Sigmoid colon (tissue), 7 donors: ENCODE measurements around the gene LCP1. TPM values are rescaled to one million over a fixed set of nuclear protein-coding genes. Genes with fewer than 3 reads are reported as not detected.

Experiments
- DNase-seq: peaks from one replicate; pipeline ENCODE4 v3.0.0-alpha.2; 2019
- H3K27ac ChIP-seq, 4 donors: fragments of 200-600 bp; sonication (generic); one replicate each; pipeline ENCODE4 v1.5.1; 2016 to 2019; ENCODE audit warnings: mild to moderate bottlenecking in 1 of 4
- H3K27me3 ChIP-seq, 3 donors: fragments of 200-600 bp; sonication (generic); one replicate each; pipeline ENCODE4 v1.5.1; 2019; ENCODE audit warnings: mild to moderate bottlenecking in 1 of 3
- H3K36me3 ChIP-seq, 4 donors: fragments of 200-600 bp; sonication (generic); one replicate each; pipeline ENCODE4 v1.5.1; 2016 to 2019
- H3K4me1 ChIP-seq, 4 donors: fragments of 200-600 bp; sonication (generic); one replicate each; pipeline ENCODE4 v1.5.1; 2017 to 2019
- H3K4me3 ChIP-seq, 4 donors: fragments of 200-600 bp; sonication (generic); one replicate each; pipeline ENCODE4 v1.5.1; 2017 to 2019; ENCODE audit warnings: mild to moderate bottlenecking in 2 of 4, moderate library complexity in 1 of 4
- H3K9me3 ChIP-seq, 4 donors: fragments of 200-600 bp in 3 of 4; sonication (generic) in 3 of 4; one replicate each; pipeline versions ENCODE4 v1.5.1 to v1.6.1; 2013 to 2019
- CTCF ChIP-seq, 4 experiments: fragments of 450-650 bp in 3 of 4; fragments of 200-600 bp in 1 of 4; IDR thresholded peaks; one replicate each; pipeline ENCODE4 v1.5.1; 2016 to 2019; ENCODE audit warnings: antibody characterized with exemption in 4 of 4, mild to moderate bottlenecking in 3 of 4, moderate library complexity in 2 of 4
- EP300 ChIP-seq, 4 donors: sonication (generic); formaldehyde crosslinking; IDR thresholded peaks; one replicate each; pipeline ENCODE4 v1.6.1; 2017; ENCODE audit warnings: antibody characterized with exemption in 4 of 4
- POLR2A ChIP-seq, 2 donors: fragments of 450-650 bp; IDR thresholded peaks; one replicate each; pipeline ENCODE4 v1.6.1; 2016; ENCODE audit warnings: antibody characterized with exemption in 2 of 2, mild to moderate bottlenecking in 2 of 2, moderate library complexity in 2 of 2
- POLR2AphosphoS5 ChIP-seq, 4 donors: sonication (generic); formaldehyde crosslinking; IDR thresholded peaks; one replicate each; pipeline ENCODE4 v1.6.1; 2017; ENCODE audit warnings: antibody characterized with exemption in 4 of 4
- WGBS, 2 donors: extraction: QIAGEN DNeasy Blood & Tissue Kit; methylation state at CpG; one replicate each; pipeline ENCODE4 v1.1.7; 2013; 5-methylcytosine and 5-hydroxymethylcytosine counted together
- intact Hi-C: fragments of 100-400 bp; cut with DNase I; formaldehyde crosslinking; loops from one replicate; pipeline ENCODE4 v1.15.1; 2023
- polyA plus RNA-seq, 3 donors: library from polyadenylated mRNA; stranded (reverse); fragments of 200-250 nt; gene quantifications; one replicate each; pipeline ENCODE4 v1.2.3, GENCODE V29; 2013
- total RNA-seq, 4 donors: library from RNA; depleted of rRNA; stranded (reverse); fragments of >200 nt; gene quantifications; one replicate each; pipeline ENCODE4 v1.1.0, GENCODE V29; 2016
- donor health status: healthy with polysubstance abuse.
- donor health status: Bipolar disorder and iron deficiency.
- donor health status: healthy.

LCP1 gene
- total and polyA plus RNA-seq, 7 donors, result 10.0 to 112 (median 27.4) TPM

GRCh38 chr13:46169758-46170157, 12.2 kb downstream of the LCP1 start:
- H3K4me3 ChIP-seq, result no peak overlapping the region
- intact Hi-C loops, result no loop called here
- DNase-seq, result no peak
- no peak for TF ChIP-seq POLR2AphosphoS5 (IDR thresholded peaks at IDR 0.05)
- TF ChIP-seq POLR2A (IDR thresholded peaks at IDR 0.05), result no peak
- TF ChIP-seq CTCF (IDR thresholded peaks at IDR 0.05), result no peak
- no peak for TF ChIP-seq EP300 (IDR thresholded peaks at IDR 0.05)
- WGBS, 2 donors, result 63 to 69% methylated on average over 2 of the region's 2 CpGs
- H3K36me3 ChIP-seq, result no peaks in the 10 kb centered on the region
- no peaks in the 10 kb centered on the region for H3K9me3 ChIP-seq
- no peaks in the 10 kb centered on the region for H3K27me3 ChIP-seq
- H3K27ac ChIP-seq, result no peak overlapping the region
- H3K4me1 ChIP-seq, result peaks cover 0 to 8% (median 3%) of the 10 kb centered on the region in 4 donors

DNA sequence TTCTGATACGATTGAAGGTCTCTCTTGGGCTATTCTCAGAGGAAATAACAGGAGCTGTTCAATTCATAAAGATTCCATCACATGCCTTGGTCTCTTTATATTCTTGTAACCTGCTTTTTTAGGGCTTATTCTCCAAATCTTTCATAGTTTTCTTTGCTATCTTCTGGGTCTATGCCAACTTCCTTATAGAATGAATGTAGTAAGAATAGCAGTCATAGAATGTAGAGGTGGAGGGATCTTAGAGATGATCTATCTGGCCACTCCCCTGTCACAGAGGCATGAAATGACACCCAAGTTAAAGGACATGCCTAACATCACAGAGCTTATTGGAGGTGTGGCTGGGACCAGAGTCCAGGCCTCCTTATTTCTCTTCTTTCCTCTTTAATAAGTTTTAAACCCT, 13.2 kb downstream of the LCP1 start:
- no peak for DNase-seq
- no peak for TF ChIP-seq EP300 (IDR thresholded peaks at IDR 0.05)
- TF ChIP-seq CTCF (IDR thresholded peaks at IDR 0.05), result no peak
- TF ChIP-seq POLR2A (IDR thresholded peaks at IDR 0.05), result no peak
- TF ChIP-seq POLR2AphosphoS5 (IDR thresholded peaks at IDR 0.05), result no peak
- Histone ChIP-seq H3K4me3 (no peak overlapping the region), H3K36me3 (no peaks in the 10 kb centered on the region), H3K9me3 (no peaks in the 10 kb centered on the region), H3K27me3 (no peaks in the 10 kb centered on the region), H3K27ac (no peak overlapping the region), H3K4me1 (peaks cover 0 to 8% (median 3%) of the 10 kb centered on the region in 4 donors)
- 23 to 24% methylated on average over 1 of the region's 1 CpG for WGBS, 2 donors
- intact Hi-C loops, result no loop called here

DNA sequence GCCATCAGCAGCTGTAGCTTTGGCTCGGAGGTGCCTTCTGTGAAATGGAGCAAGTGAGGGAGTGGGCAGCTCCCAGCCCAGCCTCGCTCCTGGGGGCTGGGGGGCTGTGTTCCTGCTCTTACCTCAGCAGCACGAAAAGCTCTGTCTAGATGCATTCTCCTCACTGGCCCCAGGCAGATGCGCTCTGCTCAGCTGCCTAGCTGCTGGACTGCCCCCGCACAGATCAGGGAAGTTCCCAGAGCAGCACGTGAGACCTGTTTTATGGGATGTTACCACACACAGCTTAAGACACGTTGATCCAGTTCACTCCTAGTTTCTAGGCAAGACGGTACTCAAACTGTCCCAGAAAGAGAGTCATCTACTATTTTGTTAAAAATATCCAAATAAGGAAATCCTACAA, 13.6 kb downstream of the LCP1 start:
- no peak for DNase-seq
- H3K4me3 ChIP-seq, result no peak overlapping the region
- WGBS, 2 donors, result 23 to 27% methylated on average over 8 of the region's 8 CpGs

DNA sequence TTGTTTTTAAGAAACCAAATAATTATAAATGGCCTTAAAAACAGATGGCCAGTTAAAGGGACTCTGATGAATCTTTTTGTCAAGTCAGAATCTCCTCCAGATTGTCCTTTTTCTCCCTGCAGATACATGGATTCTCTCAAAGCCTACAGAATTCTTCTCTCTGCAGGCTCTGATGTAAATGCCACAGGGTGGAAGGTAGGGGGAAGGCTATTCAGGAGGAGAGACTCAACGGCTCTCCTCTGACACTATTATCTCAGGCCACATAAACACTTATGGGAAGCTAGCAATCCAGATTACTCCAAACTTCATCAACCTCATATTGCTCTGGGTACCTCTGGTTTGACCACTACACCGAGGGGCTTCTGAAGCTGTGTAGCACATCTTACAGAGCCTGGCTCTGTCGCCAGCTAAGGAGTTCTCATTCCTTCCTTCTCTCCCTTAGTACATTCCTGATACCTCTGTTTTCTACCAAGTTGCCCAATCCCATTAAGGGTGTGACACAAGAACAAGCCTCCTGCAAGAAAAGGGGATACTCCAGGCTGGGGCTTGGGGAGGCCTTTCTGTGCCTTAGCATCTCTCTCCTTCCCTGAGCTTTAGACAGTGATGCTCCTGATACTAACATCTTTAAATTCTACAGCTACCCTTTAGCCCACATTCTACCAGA, 14.9 kb downstream of the LCP1 start:
- no peak for DNase-seq
- H3K4me3 ChIP-seq, result no peak overlapping the region
- peaks cover 0 to 8% (median 3%) of the 10 kb centered on the region in 4 donors for H3K4me1 ChIP-seq
- H3K27ac ChIP-seq, result no peak overlapping the region
- no peaks in the 10 kb centered on the region for H3K27me3 ChIP-seq
- intact Hi-C loops, result no loop called here
- no peaks in the 10 kb centered on the region for H3K9me3 ChIP-seq
- TF ChIP-seq EP300 (IDR thresholded peaks at IDR 0.05) (no peak), POLR2A (IDR thresholded peaks at IDR 0.05) (no peak), CTCF (IDR thresholded peaks at IDR 0.05) (no peak), POLR2AphosphoS5 (IDR thresholded peaks at IDR 0.05) (no peak)
- WGBS, 2 donors, result 58 to 60% methylated on average over 3 of the region's 3 CpGs
- H3K36me3 ChIP-seq, result no peaks in the 10 kb centered on the region

More for the DNA sequence above, 13.6 kb downstream of the LCP1 start:
- H3K4me1 ChIP-seq, result peaks cover 0 to 8% (median 3%) of the 10 kb centered on the region in 4 donors
- intact Hi-C loops, result no loop called here
- H3K27ac ChIP-seq, result no peak overlapping the region
- TF ChIP-seq POLR2AphosphoS5 (IDR thresholded peaks at IDR 0.05) (peak in 1 of 4 donors; percentile 35), CTCF (IDR thresholded peaks at IDR 0.05) (no peak)
- H3K27me3 ChIP-seq, result no peaks in the 10 kb centered on the region
- no peaks in the 10 kb centered on the region for H3K36me3 ChIP-seq
- H3K9me3 ChIP-seq, result no peaks in the 10 kb centered on the region

- intact Hi-C loops, result no loop called here
- TF ChIP-seq POLR2AphosphoS5 (IDR thresholded peaks at IDR 0.05) (no peak), EP300 (IDR thresholded peaks at IDR 0.05) (no peak), CTCF (IDR thresholded peaks at IDR 0.05) (no peak), POLR2A (IDR thresholded peaks at IDR 0.05) (no peak)
- H3K27me3 ChIP-seq, result no peaks in the 10 kb centered on the region
- no peak overlapping the region for H3K4me3 ChIP-seq
- no peaks in the 10 kb centered on the region for H3K36me3 ChIP-seq
- H3K4me1 ChIP-seq, result peaks cover 0 to 8% (median 3%) of the 10 kb centered on the region in 4 donors
- DNase-seq, result no peak
- 55 to 59% methylated on average over 1 of the region's 1 CpG for WGBS, 2 donors
- no peak overlapping the region for H3K27ac ChIP-seq
- H3K9me3 ChIP-seq, result no peaks in the 10 kb centered on the region
Measured at GRCh38 chr13:46166224-46166584, 15.8 kb downstream of the LCP1 start.
